Cerebellar nuclear complex (tissue), 1 donor: Measurements from ENCODE around the gene MAPK10.
A peak's percentile ranks its signal among the peaks of the same experiment; 100 is the strongest.
"Not testable (repeated sequence)": the region's sequence is repeated elsewhere in the genome, so short reads cannot be mapped to it uniquely, and the experiment has no call there.

Experiments
- DNase-seq, 2 experiments: peaks; one replicate each; lab custom pipeline; 2025; lab: John Stamatoyannopoulos, UW

Gene MAPK10

DNA sequence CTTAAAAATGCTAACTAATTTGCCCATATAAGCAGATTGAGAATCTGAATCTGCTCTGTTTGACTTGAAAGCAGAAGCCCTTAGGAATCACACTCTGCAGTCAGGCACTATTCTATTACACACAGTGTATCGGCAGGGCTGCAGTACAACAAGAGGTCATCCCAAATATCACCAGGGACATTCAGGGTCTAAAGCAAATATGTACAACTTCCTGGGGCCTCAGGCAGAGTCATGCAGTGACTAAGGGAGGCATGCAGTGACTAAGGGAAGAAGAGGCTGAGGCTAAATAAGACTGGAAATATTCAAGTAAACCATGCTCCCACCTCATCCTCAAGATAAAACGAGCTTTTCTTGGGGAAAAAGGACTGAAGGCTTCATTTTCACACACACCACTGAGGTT is 20.9 kb downstream of the MAPK10 start:
- no peak for DNase-seq

- DNase-seq = no peak
Measured at GRCh38 chr4:86338521-86338920, 21.3 kb downstream of the MAPK10 start.

GRCh38 chr4:86334020-86334750 is 25.7 kb downstream of the MAPK10 start:
- DNase-seq = no peak

- no peak for DNase-seq
Measured at GRCh38 chr4:86333236-86333635, 26.6 kb downstream of the MAPK10 start.

DNA sequence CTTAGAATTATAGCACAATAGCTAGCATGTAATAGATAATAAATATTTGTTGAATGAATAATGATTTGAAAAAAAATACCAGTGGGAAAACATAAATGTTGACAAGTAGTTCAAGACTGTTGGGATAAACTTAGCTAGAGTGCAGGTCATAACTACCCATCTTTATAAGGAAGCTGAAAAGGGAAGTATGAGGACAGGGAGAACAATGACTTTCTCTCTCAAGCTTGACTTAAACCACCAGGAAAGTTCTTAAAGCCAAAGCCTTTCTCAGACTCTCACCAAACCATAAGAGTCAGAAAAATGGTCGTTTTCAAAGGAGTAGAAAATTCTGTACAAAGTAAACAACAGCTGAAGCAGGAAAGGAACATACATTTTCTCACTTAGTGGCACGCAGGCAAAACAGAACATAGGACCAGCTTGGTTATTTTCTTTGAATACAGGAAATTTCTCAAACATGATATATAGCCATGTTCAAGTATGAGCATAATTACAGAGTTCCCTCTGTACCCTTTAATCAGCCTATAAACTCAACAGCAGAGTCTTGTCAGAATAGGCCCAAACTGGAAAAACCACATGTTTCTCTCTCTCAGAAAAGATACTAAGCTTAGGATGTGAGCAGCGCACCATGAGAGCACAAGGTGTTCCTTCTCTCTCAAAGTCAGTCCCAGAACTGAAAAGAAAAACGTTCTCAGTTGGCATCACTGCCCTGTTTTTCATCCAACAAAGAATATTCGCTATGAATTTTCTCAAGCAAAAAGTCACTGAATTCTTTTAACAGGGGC is 28.7 kb downstream of the MAPK10 start:
- no peak for DNase-seq

- not testable (repeated sequence) for DNase-seq
Measured at GRCh38 chr4:86330411-86330810, 29.4 kb downstream of the MAPK10 start.

- no peak for DNase-seq
Measured at GRCh38 chr4:86329431-86329830, 30.4 kb downstream of the MAPK10 start.

DNA sequence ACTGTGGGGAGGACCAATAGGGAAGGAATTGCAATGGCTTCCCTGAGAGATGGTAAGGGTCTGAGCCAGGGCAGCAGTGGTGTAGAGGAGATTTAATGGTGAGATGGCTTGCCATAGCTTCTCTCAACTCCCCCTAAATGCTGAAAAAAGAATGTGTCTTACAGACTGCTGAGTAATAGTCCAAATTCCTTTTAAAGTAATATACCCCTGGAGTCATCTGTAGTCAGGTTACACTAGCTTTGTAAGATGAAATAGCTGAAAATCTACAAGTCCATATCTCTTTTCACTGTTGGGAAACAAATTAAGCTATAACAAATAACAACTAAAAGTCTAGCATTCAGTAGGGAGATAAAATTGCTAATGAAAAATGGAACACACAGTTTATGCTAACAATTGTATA is 33.5 kb downstream of the MAPK10 start:
- no peak for DNase-seq

GRCh38 chr4:86319390-86319789 is 40.5 kb downstream of the MAPK10 start:
- no peak for DNase-seq

DNA sequence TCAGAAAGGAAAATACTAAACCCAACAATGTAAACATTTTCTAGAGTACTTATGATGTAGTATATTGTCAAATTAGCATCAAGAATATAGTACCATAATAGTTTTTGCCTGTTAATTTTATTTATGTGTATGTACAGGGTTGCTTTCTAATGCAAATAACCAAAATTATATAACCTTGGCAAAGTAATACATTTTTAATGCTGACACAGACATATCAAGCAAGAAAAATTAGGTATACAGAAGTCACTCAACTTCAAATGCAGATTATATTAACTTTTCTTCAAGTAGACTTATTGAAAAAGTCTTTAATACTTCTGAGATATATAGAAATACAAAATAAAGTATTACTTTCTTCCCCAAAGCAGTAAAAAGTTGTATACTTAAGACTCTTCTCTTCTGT is 44.3 kb downstream of the MAPK10 start:
- no peak for DNase-seq

DNA sequence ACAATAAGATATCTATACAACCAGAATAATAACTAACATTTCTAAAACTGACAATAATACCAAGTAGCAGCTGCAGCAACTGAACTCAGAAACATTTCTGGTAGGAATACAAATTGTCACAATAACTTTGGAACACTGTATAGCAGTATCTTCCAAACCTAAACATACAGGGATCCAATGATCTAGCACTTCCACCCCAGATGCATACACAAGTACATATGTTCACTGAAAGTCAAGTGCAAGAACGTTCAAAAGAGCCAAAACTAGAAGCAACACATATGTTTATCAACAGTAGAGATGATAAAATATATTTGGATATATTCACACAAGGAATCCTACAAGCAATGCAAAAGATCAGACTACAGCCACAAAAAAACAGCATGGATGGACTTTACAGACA is 46.2 kb downstream of the MAPK10 start:
- no peak for DNase-seq

DNA sequence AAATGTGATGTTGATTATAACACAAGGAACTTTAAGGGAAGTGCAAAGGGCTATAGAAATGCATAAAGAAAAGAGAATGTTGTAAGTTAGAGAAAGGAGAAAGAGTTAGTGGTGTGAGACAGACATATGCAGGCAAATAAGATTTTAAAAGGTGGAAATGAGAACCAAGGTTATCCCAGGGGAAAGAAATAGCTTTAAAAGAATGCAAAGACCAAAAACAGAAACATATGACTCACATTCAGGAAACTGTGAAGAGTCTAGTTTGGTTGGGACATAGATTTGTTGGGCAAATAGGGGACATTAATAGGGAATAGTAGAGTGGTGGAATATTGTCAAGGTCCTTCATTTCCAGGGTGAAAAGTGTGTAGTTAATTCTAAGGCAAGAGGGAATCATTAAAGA is 52.4 kb downstream of the MAPK10 start:
- no peak for DNase-seq

- DNase-seq = no peak
Measured at GRCh38 chr4:86306816-86307215, 53.0 kb downstream of the MAPK10 start.

DNA sequence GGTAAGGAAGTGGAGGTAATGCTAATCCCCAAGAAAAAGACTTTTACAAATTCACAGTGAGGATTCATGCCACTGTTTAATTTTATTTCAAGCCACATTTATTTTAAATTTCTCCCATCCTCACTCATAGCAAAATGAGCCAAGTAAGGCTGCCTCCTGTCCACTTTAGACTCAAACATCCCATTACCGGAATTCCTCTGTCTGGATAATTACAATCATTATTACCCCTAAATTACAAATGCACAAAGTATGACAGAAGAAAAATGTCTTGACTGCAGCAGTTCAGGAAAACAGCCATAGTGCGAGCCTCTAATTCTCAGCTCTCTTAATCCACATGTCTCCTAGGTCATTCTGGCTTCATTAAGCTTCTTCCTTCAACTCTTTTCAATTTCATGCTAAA is 57.0 kb downstream of the MAPK10 start:
- DNase-seq = no peak

GRCh38 chr4:86302251-86302650 is 57.6 kb downstream of the MAPK10 start:
- peak; percentile 90 to 93 for DNase-seq

DNA sequence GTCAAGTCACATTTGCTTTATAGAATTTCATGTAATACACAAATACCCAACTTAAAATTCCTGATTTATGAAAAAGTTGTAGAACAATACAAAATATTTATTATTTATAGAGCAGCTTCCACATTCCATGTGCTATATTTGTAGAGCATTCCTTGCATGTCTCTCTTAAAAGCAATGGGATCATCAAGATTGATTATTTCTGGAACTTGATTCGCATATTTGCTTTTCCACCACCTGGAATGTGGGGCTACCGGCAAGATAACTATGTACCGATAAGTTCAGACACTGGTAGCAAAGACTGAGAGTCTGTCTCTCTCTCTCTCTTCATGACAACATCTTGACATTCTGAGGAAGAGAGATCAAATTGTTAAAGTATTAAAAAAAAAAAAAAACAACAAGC is 59.3 kb downstream of the MAPK10 start:
- DNase-seq = no peak

GRCh38 chr4:86296865-86297264 is 63.0 kb downstream of the MAPK10 start:
- no peak for DNase-seq

- DNase-seq = no peak
Measured at GRCh38 chr4:86294883-86295282, 65.0 kb downstream of the MAPK10 start.

GRCh38 chr4:86291180-86291579 is 68.7 kb downstream of the MAPK10 start:
- no peak for DNase-seq

DNA sequence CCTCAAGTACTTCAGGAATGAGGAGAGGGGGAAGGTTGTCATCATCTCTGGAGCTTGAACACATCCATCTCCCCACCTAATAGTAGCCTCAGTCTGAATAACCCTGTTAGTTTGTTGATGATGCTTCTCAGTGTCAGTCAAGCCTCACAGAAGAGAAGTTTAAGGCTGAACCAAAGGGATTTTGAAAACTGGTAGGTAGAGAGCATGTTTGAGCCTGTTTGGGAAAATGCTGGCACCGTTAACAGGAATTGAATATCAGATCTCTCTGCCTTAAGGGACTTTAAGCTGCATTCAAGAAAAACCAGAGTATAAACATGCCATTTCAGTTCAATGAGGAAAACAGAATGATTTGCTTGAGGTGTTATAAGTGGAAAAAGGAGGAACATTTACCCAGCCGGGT is 73.1 kb downstream of the MAPK10 start:
- no peak for DNase-seq

DNA sequence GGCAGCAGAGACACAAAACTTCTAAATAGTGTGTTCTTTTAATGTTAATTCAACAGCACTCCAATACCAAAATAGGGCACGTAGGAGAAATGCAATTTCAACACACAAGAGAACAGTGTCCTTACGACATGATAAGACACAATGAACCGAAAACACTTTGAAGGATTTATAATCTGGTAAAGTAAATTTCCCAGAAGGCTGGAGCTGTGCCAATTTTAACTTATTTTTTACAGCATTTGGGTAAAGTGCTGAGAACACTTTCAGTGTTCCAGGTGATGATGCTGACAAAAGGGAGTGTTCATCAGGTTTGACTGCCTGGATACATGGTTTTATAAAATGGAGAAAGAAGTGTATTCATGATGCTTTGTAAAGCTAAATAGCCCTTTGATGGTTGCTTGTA is 76.5 kb downstream of the MAPK10 start:
- DNase-seq = no peak

DNA sequence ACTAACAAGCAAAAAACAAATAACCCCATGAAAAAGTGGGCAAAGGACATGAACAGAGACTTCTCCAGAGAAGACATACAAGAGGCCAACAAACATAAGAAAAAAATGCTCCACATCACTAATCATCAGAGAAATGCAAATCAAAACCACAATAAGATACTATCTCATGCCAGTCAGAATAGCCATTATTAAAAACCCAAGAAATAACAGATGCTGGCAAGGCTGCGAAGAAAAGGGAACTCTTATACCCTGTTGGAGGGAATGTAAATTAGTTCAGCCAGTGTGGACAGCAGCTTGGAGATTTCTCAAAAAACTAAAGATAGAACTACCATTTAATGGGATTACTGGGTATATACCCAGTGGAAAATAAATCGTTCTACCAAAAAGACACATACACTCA is 79.6 kb downstream of the MAPK10 start:
- DNase-seq = no peak

DNA sequence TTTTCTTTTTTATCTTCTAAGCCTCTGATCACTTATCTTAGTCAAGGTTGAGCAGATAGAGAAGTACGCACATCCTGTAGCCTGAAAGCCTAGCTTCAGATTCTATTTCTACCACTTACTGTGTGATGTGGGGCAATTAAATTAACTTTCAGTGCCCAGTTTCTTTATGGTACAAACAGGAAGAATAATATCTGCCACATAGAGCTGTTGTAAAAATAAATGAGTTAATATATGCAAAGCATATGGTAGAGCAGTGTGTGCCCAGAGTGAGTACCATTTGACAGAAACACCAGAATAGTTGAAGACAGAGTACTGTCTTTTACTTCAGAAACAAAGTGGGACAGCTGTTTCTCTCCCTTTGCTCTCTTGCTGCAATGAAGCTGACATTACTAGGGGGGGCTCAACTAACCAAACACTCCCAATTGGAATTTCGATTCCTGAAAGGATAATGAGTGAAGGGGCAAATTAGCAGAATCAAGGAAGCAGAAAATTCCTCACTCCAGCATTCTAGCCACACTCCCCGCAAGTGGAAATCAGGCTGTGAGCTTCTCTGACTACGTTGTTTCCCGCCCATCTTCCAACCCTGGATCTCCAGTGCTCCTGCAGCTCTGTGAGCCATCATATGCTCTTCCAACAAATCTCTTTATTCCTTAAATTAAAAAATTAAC is 80.4 kb downstream of the MAPK10 start:
- no peak for DNase-seq
